OCI-LY3 (cell line): Measurements from ENCODE around the gene PRR14.

ENCODE experiments used
- CTCF ChIP-seq: fragments of 200-600, 300-600 bp; sonication (generic); IDR thresholded peaks from 2 replicates; pipeline ENCODE4 v1.5.1; 2014; ENCODE audit warnings: antibody characterized with exemption, low read length, low read depth
- EZH2phosphoT487 ChIP-seq: fragments of 200-600 bp; shearing (Covaris generic); IDR thresholded peaks from 2 replicates; pipeline ENCODE4 v1.6.1; 2018; ENCODE audit warnings: antibody characterized with exemption, mixed run types, low read depth

- TF ChIP-seq CTCF = no peak
- TF ChIP-seq EZH2phosphoT487 = no peak
These were observed 37.9 kb downstream of the PRR14 start for GRCh38 chr16:30688701-30689100.
